Left ventricle myocardium inferior (tissue), 1 donor: ENCODE measurements around the gene PLCL2. TPM values are rescaled to one million over a fixed set of nuclear protein-coding genes. Genes with fewer than 3 reads are reported as not detected.

ENCODE experiments used
- DNase-seq: peaks from one replicate; pipeline ENCODE4 v3.0.0-alpha.2; 2020
- H3K27ac ChIP-seq: fragments of 200-600 bp; replicated peaks from 2 replicates; pipeline ENCODE4 v1.8.0; 2021
- H3K27me3 ChIP-seq: fragments of 200-600 bp; 2 replicates; pipeline ENCODE4 v1.8.0; 2021; ENCODE audit warnings: low read depth
- H3K36me3 ChIP-seq: fragments of 200-600 bp; 2 replicates; pipeline ENCODE4 v1.8.0; 2021
- H3K4me1 ChIP-seq: fragments of 200-600 bp; 2 replicates; pipeline ENCODE4 v1.8.0; 2021
- H3K4me3 ChIP-seq: fragments of 200-600 bp; 2 replicates; pipeline ENCODE4 v1.8.0; 2021; ENCODE audit warnings: mild to moderate bottlenecking, moderate library complexity
- H3K9me3 ChIP-seq: fragments of 200-600 bp; replicated peaks from 2 replicates; pipeline ENCODE4 v1.8.0; 2021
- intact Hi-C: fragments of 100-400 bp; cut with micrococcal nuclease; formaldehyde crosslinking; loops from one replicate; pipeline ENCODE4 v1.11.0; 2022
- total RNA-seq: library from RNA; stranded (reverse); fragmentation: NEBNext Ultra II Directional; extraction: Animal tissue kit (Norgen Biotek cat#: 25700); gene quantifications from one replicate; pipeline ENCODE4 v1.2.1, GENCODE V29; 2021
- TF ChIP-seq, protein P1 (sequence below): fragments of 200-600 bp; IDR thresholded peaks from 2 replicates; pipeline ENCODE4 v1.8.0; 2021; ENCODE audit warnings: antibody characterized with exemption, mild to moderate bottlenecking, borderline replicate concordance
- donor health status: DM: no; HTN: yes; CAD: no; lungs with severe emphysema.

The PLCL2 gene
- total RNA-seq, 1 donor from 2014 or later = 48.1 TPM

- Histone ChIP-seq H3K27me3 (no peaks in the 10 kb centered on the region), H3K4me1 (peaks cover 92% of the 10 kb centered on the region), H3K4me3 (peak overlapping the region; percentile 92), H3K27ac (peak overlapping the region; percentile 96), H3K36me3 (no peaks in the 10 kb centered on the region), H3K9me3 (no peaks in the 10 kb centered on the region)
- TF ChIP-seq, protein P1, sequence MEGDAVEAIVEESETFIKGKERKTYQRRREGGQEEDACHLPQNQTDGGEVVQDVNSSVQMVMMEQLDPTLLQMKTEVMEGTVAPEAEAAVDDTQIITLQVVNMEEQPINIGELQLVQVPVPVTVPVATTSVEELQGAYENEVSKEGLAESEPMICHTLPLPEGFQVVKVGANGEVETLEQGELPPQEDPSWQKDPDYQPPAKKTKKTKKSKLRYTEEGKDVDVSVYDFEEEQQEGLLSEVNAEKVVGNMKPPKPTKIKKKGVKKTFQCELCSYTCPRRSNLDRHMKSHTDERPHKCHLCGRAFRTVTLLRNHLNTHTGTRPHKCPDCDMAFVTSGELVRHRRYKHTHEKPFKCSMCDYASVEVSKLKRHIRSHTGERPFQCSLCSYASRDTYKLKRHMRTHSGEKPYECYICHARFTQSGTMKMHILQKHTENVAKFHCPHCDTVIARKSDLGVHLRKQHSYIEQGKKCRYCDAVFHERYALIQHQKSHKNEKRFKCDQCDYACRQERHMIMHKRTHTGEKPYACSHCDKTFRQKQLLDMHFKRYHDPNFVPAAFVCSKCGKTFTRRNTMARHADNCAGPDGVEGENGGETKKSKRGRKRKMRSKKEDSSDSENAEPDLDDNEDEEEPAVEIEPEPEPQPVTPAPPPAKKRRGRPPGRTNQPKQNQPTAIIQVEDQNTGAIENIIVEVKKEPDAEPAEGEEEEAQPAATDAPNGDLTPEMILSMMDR = no peak
- intact Hi-C loops = no loop called here
- DNase-seq = no peak
Observed at GRCh38 chr3:16888356-16888755, 3.6 kb downstream of the PLCL2 start.

DNA sequence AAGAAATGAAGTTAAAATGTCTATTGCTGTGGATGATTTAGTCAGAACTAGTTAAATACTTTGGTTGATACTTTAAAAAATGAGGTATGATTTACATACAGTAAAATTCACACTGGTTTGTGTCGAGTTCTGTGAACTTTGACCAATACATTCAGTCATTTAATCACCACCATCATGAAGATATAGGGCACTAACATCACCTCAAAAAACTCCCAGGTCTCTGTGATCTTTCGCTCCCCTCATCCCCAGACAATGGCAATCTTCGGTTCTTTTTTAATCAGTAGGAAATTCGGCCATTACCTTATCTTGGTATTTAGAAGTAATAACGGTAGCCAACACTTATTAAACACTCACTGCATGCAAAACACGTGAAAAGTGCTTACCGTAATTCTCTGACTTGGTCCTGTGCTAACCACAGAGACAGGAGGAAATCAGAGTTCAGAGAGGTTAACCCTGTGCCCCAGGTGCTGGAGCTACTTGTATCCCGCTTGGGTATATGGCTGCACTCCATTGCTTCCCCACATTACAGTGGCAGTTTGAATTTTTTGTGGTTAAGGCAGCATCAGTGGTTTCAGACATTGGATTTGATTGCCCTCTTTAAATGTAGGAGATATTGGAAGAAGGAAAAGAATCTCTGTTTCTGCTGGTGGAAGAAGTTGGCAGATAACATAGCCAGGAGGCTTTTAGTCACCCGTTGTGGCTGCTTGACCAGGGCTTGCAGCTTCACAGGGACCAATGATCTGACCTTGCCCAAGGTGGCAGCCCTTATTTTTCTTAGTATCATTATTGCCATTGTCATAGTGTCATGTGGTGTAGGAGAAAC lies 4.2 kb downstream of the PLCL2 start:
- Histone ChIP-seq H3K4me1 (peaks cover 92% of the 10 kb centered on the region), H3K9me3 (no peaks in the 10 kb centered on the region), H3K27ac (peak overlapping the region; percentile 96), H3K36me3 (no peaks in the 10 kb centered on the region), H3K27me3 (no peaks in the 10 kb centered on the region), H3K4me3 (peak overlapping the region; percentile 92)
- DNase-seq = no peak
- intact Hi-C loops = no loop called here
- TF ChIP-seq, protein P1 = no peak

DNA sequence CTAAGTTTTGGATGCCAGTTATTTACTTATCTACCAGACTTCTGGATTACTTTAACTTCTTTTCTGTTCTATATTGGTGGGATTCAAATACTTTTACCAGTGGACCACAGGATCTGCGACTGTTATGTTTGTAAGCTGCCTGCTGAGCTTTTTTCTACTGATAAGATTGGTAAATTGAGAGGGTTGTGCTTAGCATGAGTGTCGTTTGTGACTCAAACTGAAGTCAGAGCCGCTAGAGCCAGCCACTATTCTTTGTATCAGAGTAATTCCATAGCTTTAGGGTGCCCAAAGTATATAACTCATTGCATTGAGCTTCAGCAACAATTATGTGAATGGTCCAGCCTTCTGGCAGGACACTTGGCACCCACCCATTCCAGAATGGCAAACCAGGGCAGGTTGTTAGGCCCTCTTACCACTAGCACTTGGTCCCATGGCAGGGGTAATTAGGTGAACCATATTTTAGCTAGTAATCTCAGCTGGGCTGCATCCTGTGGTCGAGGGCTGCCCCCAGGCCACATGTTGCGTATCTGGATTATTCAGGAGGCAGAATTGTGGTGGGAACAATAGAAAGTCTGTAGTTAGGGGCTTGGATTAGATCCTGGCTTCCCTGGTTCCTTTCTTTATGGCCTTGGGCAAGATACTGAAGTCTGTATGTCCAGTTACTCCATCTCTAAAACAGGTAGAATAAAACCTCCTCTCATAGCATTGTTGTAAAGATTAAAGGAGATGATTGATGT lies 6.0 kb downstream of the PLCL2 start:
- peak overlapping the region; percentile 96 for H3K27ac ChIP-seq
- peak overlapping the region; percentile 35 for H3K4me3 ChIP-seq
- no peaks in the 10 kb centered on the region for H3K9me3 ChIP-seq
- TF ChIP-seq, protein P1 = no peak
- no peak for DNase-seq
- intact Hi-C loops = no loop called here
- H3K27me3 ChIP-seq = no peaks in the 10 kb centered on the region
- H3K4me1 ChIP-seq = peaks cover 87% of the 10 kb centered on the region
- H3K36me3 ChIP-seq = no peaks in the 10 kb centered on the region

GRCh38 chr3:16893618-16894200 lies 9.0 kb downstream of the PLCL2 start:
- H3K9me3 ChIP-seq = no peaks in the 10 kb centered on the region
- no peak overlapping the region for H3K27ac ChIP-seq
- TF ChIP-seq, protein P1 = no peak
- intact Hi-C loops = no loop called here
- H3K4me1 ChIP-seq = peaks cover 86% of the 10 kb centered on the region
- H3K27me3 ChIP-seq = no peaks in the 10 kb centered on the region
- no peaks in the 10 kb centered on the region for H3K36me3 ChIP-seq
- H3K4me3 ChIP-seq = no peak overlapping the region
- DNase-seq = no peak

- intact Hi-C loops = no loop called here
- peaks cover 81% of the 10 kb centered on the region for H3K4me1 ChIP-seq
- no peaks in the 10 kb centered on the region for H3K36me3 ChIP-seq
- TF ChIP-seq, protein P1 = no peak
- no peak for DNase-seq
- no peaks in the 10 kb centered on the region for H3K27me3 ChIP-seq
- peak overlapping the region; percentile 85 for H3K27ac ChIP-seq
- H3K4me3 ChIP-seq = peak overlapping the region; percentile 7
- no peaks in the 10 kb centered on the region for H3K9me3 ChIP-seq
Observed at GRCh38 chr3:16896094-16896627, 11.4 kb downstream of the PLCL2 start.
